NT2/D1 (cell line): ENCODE measurements around the gene TUT4.

Experiments
- DNase-seq: peaks from one replicate; pipeline ENCODE4 v3.0.0-alpha.2; 2011; ENCODE audit warnings: low read depth, low spot score
- H3K27me3 ChIP-seq: 2 replicates; pipeline ENCODE4 v1.6.0; 2011; ENCODE audit warnings: mild to moderate bottlenecking; ENCODE audit not compliant: insufficient read length, insufficient read depth
- H3K36me3 ChIP-seq: 2 replicates; pipeline ENCODE4 v1.6.1; 2011; ENCODE audit warnings: mild to moderate bottlenecking, low read length, mixed read lengths; ENCODE audit not compliant: insufficient read depth, insufficient read length
- H3K4me1 ChIP-seq: 2 replicates; pipeline ENCODE4 v1.5.1; 2011; ENCODE audit not compliant: insufficient read depth, insufficient read length
- H3K4me3 ChIP-seq: 2 replicates; pipeline ENCODE4 v1.5.1; 2011; ENCODE audit warnings: low read depth; ENCODE audit not compliant: insufficient read length
- H3K9ac ChIP-seq: 2 replicates; pipeline ENCODE4 v1.6.0; 2011; ENCODE audit warnings: low read depth; ENCODE audit not compliant: insufficient read length
- H3K9me3 ChIP-seq: 2 replicates; pipeline ENCODE4 v1.5.1; 2011; ENCODE audit warnings: mild to moderate bottlenecking, low read length; ENCODE audit not compliant: insufficient read depth
- SUZ12 ChIP-seq: IDR thresholded peaks from 2 replicates; pipeline ENCODE4 v1.6.1; 2011; ENCODE audit not compliant: insufficient read length, insufficient read depth; ENCODE audit errors: extremely low read depth
- YY1 ChIP-seq: IDR thresholded peaks from 2 replicates; pipeline ENCODE4 v1.6.1; 2011; ENCODE audit not compliant: insufficient read length, insufficient read depth
- ZNF274 ChIP-seq: IDR thresholded peaks from 2 replicates; pipeline ENCODE4 v1.6.1; 2011; ENCODE audit warnings: mild to moderate bottlenecking, low read depth, low read length

TUT4 gene

DNA sequence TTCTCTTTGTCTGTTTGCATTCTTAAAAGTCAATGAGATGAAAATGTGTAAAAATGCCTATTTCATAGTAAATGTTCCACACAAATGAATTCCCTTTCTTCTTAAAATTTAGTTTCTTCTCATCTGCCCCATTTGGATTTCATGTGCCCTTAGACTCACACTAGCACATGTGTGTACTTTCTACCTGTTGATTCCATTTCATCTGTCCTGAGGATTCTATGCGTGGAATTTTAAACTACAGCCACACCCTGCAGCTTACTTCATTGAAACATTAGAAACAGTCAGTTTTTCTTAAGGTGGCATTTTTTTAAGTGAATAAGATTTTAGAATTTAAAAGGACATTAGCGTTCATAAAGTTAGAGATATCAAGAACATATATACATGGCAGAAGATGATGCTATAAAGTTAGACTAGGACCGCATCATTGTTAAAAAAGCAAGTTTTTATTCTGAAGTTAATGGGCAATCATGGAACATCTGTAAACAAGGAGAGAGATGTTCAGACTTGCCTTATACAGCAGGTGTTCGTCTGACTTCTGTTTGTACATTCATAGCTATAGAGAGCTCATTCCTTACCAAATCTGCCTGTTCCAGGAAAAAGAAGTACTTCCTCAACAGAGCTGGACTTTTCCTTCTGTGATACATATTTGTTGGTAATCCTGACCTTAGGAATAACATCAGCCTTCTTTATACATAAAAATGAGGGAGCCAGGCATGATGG lies 3.9 kb upstream of the TUT4 start:
- no peaks in the 10 kb centered on the region for H3K36me3 ChIP-seq
- H3K27me3 ChIP-seq = no peaks in the 10 kb centered on the region
- DNase-seq = no peak
- no peaks in the 10 kb centered on the region for H3K4me1 ChIP-seq
- no peak for TF ChIP-seq YY1
- H3K9ac ChIP-seq = no peak overlapping the region
- H3K4me3 ChIP-seq = no peak overlapping the region
- no peaks in the 10 kb centered on the region for H3K9me3 ChIP-seq

DNA sequence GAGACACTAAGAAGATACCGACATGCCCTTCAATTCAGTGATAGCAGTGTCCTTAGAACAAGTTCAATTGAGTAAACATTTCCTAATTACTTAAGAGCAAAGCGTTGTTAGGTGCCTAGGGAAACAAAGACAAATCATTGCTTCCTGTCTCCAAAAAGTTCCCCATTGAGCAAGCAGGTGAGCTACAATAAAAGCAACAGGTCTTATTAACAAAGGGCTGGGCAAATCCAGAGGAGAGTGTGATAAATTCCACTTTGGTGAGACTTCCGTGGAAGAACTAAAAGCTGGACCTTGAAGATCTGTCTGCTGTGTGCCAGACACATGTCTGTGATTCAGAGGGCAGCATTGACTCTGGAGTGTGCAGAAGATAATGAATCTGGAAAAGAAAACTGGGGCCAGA lies 1.9 kb upstream of the TUT4 start:
- H3K27me3 ChIP-seq = no peaks in the 10 kb centered on the region
- H3K9ac ChIP-seq = peak overlapping the region; percentile 96
- no peaks in the 10 kb centered on the region for H3K4me1 ChIP-seq
- DNase-seq = no peak
- no peaks in the 10 kb centered on the region for H3K9me3 ChIP-seq
- no peak for TF ChIP-seq ZNF274
- TF ChIP-seq YY1 = no peak
- TF ChIP-seq SUZ12 = no peak
- no peaks in the 10 kb centered on the region for H3K36me3 ChIP-seq
- H3K4me3 ChIP-seq = no peak overlapping the region

DNA sequence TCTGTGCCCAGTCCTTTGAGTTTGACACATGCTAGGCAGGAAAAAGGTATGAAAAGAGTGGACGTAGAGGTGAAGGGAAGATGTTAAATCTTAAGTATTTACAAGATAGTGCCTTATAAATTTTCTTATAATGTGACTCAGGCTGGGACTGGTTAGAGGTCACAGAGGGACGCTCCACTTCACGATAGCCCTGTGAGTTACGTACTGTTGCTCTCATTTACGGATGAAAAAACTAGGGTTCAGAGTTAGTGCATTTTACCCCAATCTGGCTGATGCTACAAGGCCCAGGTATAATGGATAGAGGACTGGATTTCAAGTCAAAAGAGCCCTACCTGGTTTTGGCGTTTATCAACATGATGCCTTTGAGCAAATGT lies 1.4 kb upstream of the TUT4 start:
- TF ChIP-seq SUZ12 (no peak), ZNF274 (no peak), YY1 (no peak)
- no peaks in the 10 kb centered on the region for H3K4me1 ChIP-seq
- no peaks in the 10 kb centered on the region for H3K27me3 ChIP-seq
- no peaks in the 10 kb centered on the region for H3K9me3 ChIP-seq
- no peaks in the 10 kb centered on the region for H3K36me3 ChIP-seq
- peak overlapping the region; percentile 96 for H3K9ac ChIP-seq
- peak overlapping the region; percentile 77 for H3K4me3 ChIP-seq
- DNase-seq = no peak

DNA sequence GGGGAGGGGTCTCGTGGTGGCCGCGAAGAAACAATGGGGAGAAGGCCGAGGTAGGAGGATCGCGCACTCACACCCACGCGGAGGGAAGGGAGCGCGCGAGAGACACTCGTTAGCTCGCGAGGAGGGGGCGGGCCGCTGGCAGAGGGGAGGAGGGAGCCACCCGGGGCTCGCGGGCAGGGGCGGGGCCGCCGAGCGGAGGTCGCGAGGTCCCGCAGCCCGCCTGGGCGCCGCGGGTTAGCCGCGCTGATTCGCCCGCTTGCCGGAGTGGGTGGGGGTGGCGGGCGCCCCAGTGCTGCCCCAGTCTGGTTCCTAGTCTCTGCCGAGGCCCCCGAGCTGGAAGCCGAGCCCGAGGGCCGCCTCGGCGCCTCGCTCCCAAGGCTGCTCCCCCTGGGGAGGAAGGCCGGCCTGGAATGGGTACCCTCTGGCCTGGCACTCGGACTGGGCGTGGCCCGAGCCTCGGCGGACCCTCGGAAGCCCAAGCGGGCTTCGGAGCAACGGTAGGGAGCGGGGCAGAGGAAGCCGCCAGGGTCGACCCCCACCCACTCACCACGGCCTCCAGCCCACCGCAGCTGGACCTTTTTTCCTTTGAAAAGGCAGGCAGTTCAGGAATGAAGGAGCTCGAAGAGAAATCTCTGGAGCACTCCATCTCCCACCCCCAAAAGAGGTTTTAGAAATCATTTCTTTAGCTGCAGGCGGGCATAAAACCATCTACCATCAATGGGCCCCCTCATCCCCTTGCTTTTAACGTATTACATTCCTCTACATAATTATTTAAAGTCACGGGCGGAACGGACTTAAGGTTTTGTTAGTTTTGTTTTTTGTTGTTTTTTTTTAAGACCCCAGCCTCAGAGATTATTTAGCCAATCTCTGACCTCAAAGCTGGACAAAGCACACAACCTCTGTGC lies 722 bp upstream of the TUT4 start:
- Histone ChIP-seq H3K27me3 (no peaks in the 10 kb centered on the region), H3K9ac (peak overlapping the region; percentile 96), H3K4me1 (no peaks in the 10 kb centered on the region), H3K36me3 (no peaks in the 10 kb centered on the region), H3K9me3 (no peaks in the 10 kb centered on the region), H3K4me3 (peak overlapping the region; percentile 77)
- TF ChIP-seq SUZ12 = no peak
- TF ChIP-seq ZNF274 = no peak
- TF ChIP-seq YY1 = no peak
- DNase-seq = peak; percentile 80

DNA sequence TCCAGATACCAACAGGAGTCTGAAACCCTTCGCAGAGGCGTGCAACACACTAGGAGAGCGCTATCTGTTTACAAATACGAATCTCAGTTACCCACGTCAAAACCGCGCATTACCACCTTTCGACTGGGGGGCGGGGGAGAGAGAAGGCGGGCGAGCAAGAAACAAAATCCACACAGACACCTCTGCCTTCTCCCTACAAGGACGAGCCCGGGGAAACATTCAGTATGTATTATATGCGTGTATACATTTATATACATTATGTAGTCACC lies 722 bp downstream of the TUT4 start:
- TF ChIP-seq SUZ12 = no peak
- no peak for TF ChIP-seq YY1
- TF ChIP-seq ZNF274 = no peak
- Histone ChIP-seq H3K4me3 (peak overlapping the region; percentile 77), H3K27me3 (no peaks in the 10 kb centered on the region), H3K9me3 (no peaks in the 10 kb centered on the region), H3K36me3 (no peaks in the 10 kb centered on the region), H3K9ac (peak overlapping the region; percentile 92), H3K4me1 (no peaks in the 10 kb centered on the region)
- no peak for DNase-seq

DNA sequence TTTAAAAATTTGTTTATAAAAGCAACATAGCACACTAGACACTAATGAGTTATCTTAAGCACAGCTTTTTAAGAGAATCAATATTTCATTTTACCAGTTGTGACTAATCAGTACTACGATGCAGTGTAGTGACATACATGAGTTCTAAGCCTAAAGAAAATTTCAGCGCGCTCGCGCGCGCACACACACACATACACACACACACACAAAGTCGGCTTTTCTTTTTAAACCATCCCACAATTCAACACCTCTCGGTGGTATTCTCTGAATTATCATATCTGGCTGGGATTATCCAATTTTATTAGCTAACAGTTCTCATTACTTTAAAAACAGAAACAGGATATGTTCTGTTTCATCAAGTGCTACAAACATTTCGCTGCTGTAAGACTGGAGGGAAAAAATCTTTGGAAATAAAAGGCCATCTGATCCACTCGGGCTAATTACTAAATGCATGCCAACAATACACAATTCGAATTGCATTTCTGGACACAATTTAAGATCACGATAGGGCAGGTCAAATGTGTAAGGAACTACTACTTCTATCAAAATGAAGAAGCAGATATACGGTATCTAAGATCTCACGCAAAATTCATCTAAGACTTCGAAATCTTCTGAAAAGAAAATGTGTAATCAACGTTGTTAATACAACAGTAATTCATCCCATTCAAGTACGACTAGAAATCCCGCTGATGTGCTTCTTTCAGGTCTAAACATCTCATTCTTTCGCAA lies 1.2 kb downstream of the TUT4 start:
- no peaks in the 10 kb centered on the region for H3K36me3 ChIP-seq
- DNase-seq = no peak
- H3K4me1 ChIP-seq = no peaks in the 10 kb centered on the region
- H3K27me3 ChIP-seq = no peaks in the 10 kb centered on the region
- peak overlapping the region; percentile 92 for H3K9ac ChIP-seq
- peak overlapping the region; percentile 77 for H3K4me3 ChIP-seq
- no peaks in the 10 kb centered on the region for H3K9me3 ChIP-seq
- TF ChIP-seq YY1 (no peak), SUZ12 (no peak), ZNF274 (no peak)

DNA sequence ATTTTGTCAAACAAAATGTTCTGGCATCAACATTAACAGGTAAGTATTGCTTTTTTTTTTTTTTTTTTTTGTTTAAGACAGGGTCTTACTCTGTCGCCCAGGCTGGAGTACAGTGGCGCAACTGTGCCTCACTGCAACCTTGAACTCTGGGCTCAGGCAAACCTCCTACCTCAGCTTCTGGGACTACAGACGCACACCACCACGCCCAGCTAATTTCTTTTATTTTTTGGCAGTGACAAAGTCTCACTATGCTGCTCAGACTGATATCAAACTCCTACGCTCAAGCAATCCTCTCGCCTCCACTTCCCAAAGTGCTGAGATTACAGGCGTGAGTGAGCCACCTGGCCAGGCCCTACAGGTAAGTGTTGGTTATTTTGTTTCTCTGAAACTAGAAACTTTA lies 2.4 kb downstream of the TUT4 start:
- H3K27me3 ChIP-seq = no peaks in the 10 kb centered on the region
- no peaks in the 10 kb centered on the region for H3K4me1 ChIP-seq
- no peak for TF ChIP-seq SUZ12
- TF ChIP-seq YY1 = no peak
- no peak for TF ChIP-seq ZNF274
- no peak for DNase-seq
- H3K4me3 ChIP-seq = no peak overlapping the region
- H3K9ac ChIP-seq = no peak overlapping the region
- H3K9me3 ChIP-seq = no peaks in the 10 kb centered on the region
- no peaks in the 10 kb centered on the region for H3K36me3 ChIP-seq
